22Rv1 (cell line): ENCODE results near the gene SV2C.

Experiments used
- ZFX ChIP-seq: fragments of 450-650 bp; IDR thresholded peaks from 2 replicates; pipeline ENCODE4 v1.6.1; 2017; ENCODE audit warnings: antibody characterized with exemption, borderline replicate concordance
- TF ChIP-seq, protein P1 (sequence below): fragments of 450-650 bp; IDR thresholded peaks from 2 replicates; pipeline ENCODE4 v1.5.1; 2017; ENCODE audit warnings: mild to moderate bottlenecking

GRCh38 chr5:76222318-76222717 lies 139.1 kb downstream of the SV2C start:
- TF ChIP-seq, protein P1, sequence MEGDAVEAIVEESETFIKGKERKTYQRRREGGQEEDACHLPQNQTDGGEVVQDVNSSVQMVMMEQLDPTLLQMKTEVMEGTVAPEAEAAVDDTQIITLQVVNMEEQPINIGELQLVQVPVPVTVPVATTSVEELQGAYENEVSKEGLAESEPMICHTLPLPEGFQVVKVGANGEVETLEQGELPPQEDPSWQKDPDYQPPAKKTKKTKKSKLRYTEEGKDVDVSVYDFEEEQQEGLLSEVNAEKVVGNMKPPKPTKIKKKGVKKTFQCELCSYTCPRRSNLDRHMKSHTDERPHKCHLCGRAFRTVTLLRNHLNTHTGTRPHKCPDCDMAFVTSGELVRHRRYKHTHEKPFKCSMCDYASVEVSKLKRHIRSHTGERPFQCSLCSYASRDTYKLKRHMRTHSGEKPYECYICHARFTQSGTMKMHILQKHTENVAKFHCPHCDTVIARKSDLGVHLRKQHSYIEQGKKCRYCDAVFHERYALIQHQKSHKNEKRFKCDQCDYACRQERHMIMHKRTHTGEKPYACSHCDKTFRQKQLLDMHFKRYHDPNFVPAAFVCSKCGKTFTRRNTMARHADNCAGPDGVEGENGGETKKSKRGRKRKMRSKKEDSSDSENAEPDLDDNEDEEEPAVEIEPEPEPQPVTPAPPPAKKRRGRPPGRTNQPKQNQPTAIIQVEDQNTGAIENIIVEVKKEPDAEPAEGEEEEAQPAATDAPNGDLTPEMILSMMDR, result no peak
- TF ChIP-seq ZFX, result no peak
